NCI-H2196 (cell line): ENCODE data around the gene CPA3.

Experiments
- DNase-seq: peaks from one replicate; lab custom pipeline; 2025; ENCODE audit not compliant: unreplicated experiment; lab: John Stamatoyannopoulos, UW

CPA3 gene

GRCh38 chr3:148856384-148856783, 8.7 kb upstream of the CPA3 start:
- no peak for DNase-seq

- no peak for DNase-seq
Observed at GRCh38 chr3:148857316-148857715, 7.8 kb upstream of the CPA3 start.

- peak; percentile 66 for DNase-seq
Observed at GRCh38 chr3:148861277-148861869, 3.7 kb upstream of the CPA3 start.

DNA sequence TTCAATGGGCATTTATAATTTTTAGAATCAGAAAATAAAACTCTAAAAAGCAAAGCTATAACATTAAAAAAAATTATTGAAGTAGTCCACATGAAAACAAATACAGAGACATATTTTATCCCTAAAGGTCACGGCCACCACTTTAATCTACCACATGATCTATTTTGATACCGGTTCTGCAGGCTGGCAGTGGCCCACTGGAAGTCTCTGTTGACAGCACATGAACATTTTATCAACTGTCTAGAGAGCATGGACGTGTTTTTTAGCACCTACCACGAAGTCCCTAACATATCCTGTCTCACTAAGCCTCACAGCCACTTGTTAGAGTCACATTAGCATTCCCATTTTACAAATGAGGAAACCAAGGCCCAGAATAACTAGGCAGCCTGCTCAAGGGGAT, 1.8 kb upstream of the CPA3 start:
- no peak for DNase-seq

GRCh38 chr3:148863814-148864213, 1.3 kb upstream of the CPA3 start:
- DNase-seq = no peak

DNA sequence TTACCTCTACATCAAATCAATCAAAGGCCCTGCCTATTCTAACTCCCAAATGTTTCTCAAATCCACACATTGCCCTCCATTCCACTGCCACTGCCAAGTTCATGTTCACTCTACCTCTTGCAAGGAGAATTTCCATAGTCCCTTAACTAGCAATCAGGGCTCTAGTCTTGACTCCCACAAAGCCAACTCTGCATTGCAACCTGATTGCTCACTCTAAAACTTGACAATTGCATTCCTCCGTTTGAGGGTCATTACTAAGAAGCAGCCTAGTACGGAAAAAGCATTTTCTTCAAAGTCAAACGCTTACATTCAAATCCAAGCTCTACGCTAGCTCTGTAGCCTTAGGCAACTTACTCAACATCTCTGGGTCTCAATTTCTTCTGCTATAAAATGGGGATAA, 1.2 kb downstream of the CPA3 start:
- DNase-seq = no peak

DNA sequence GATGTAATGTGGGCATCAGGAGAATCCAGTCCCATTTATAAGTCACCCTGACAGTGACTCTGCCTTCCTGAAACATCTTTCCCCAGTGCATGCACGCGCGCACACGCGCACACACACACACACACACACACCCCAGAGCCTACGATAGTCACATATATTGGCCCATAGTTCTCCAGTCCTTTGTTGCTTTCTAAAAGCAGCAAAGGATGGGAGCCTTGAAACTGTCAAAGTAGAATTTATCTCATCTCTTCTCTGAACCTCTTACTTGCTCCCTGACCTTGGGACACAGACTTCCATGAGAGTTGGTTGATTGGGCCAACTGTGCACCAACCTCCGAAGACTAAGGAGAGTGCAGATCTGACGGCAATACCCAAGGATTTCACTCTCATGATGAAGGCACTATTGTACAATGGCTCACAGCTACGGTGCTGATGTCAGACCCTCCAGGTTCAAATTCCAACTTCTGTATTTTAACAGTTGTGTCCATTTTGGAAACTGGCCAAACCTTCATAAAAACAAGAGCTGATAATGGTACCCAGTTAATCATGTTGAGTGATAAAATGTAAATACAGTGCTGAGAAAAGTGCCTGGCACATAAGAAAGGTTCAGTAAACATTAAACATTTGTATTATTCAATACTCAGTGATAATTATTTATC, 8.3 kb downstream of the CPA3 start:
- DNase-seq = peak; percentile 54

- DNase-seq = peak; percentile 25
Observed at GRCh38 chr3:148873977-148874376, 8.9 kb downstream of the CPA3 start.

GRCh38 chr3:148878095-148878494, 13.0 kb downstream of the CPA3 start:
- no peak for DNase-seq

DNA sequence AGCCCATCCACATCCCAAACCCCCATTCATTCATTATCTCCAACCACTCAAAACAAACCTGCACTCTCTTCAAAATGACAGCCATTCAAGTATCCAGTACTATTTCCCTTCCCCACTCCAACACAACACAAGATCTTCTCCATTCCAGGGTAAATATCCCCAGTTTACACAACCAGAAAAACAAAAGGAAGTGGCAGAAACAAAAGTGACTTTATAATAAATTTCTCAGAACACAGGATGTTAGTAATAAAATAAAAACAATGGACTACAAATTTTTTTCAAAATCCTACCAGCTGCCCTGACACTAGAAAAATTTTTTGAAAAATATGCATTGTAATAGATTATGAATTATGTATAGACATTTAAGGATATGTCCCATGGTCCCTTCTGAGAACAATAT, 14.2 kb downstream of the CPA3 start:
- DNase-seq = no peak

DNA sequence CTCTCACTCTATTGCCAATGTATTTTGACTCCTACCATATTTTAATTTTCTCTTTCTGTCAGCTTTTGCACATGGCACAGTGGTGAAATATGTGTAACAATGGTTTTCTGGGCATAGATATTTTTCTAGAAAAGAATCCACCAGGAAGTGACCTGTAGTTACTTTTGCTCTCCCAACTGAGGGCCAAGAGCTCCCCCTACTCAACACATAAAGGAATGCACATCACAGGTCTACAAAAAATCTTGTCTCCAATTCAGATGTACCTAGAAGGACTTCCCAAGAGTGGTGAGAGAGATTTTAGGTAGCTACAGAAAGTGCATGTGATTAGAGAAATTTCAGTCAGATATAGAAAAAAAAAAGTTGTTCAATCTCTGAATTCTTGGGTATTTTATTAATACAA, 15.6 kb downstream of the CPA3 start:
- DNase-seq = no peak

DNA sequence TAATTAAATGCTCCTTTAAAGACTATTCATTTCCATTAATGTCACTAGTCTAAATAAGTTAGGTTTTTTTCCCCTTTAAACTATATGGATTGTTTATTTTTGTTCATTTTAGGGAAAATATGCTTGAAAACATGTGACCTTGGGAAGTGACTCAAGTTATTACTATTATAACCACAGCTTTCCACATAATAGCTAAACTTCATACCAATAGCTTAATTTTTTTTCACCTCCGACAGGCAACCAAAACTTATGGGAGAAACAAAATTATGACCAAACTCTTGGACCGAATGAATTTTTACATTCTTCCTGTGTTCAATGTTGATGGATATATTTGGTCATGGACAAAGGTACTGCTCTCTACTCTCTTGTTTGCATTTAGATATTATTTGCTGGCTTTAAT, 16.2 kb downstream of the CPA3 start:
- DNase-seq = no peak

- DNase-seq = peak; percentile 57
Observed at GRCh38 chr3:148882288-148882687, 17.2 kb downstream of the CPA3 start.

- DNase-seq = no peak
Observed at GRCh38 chr3:148883163-148883562, 18.1 kb downstream of the CPA3 start.

- DNase-seq = no peak
Observed at GRCh38 chr3:148884261-148884660, 19.2 kb downstream of the CPA3 start.

- no peak for DNase-seq
Observed at GRCh38 chr3:148889828-148890227, 24.7 kb downstream of the CPA3 start.

- DNase-seq = no peak
Observed at GRCh38 chr3:148896062-148896461, 31.0 kb downstream of the CPA3 start.

DNA sequence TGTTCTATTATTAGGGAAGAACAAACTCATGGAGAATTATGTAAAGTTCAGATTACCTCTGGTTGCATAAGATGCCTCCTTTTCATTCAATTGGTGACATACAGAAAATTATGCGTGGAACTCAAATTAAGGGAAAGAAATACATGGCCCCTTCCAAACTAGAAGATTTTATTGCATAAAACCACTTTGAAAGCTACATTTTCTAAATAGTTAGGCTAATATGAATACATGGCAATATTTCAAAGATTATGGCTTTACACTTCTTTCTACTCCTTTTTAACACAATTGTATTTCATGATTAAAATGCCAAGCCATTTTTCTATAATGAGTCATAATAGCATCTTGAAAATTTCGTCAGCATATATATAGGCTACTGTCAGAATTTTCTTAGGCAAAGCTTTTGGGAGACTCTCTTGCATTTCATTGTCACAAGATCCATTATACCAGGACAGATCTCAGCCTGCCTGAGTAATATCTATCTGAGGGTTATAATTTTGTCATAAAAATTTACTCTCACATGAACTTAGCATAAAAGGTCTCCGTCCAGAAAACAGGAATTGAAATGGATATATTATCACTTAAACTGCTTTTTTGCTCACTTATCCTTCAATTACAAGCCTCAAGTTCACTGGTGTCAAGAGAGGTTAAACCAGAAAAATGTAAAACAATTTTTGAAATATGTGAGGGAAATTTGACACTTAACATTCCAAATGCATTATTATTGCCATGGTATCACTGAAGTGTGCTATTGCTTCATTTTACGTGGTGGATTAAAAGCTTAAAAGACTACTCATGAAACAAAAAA, 37.1 kb downstream of the CPA3 start:
- DNase-seq = no peak

DNA sequence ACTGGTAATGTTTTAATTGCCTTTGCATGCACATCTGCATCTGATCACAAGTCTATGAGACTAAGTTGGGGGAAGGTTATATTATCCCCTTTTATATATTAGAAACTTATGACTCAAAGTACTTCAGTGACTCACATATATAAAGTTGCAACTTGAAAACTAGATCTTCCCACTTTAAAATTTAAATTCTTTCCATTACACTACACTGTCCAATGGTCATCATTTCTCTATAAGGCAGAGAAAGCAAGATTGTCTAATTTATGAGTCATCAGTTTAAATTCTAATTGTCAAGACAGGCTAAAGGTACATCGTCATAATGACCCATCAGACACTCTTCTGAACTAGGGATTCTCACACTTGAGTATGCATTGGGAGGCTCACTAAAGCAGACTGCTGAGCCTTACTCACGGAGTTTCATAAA, 37.9 kb downstream of the CPA3 start:
- no peak for DNase-seq

DNA sequence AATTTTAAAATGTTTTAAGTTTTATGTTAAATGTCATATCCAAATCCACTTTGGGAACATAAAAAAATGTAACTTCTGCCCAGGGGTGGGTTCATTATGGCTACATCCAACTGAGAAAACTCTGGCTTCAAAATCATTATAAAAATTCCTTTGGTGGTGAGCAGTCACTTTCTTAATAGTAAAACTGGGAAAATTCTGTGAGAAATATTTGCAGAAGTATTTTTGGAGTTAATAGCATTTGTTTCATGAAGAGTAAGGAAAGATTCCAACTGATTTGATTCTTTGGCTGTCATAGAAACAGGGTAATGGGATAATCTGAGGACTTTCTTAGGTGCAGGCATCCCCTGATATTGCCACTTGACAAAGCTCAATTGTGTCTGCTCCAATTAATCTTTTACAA, 38.8 kb downstream of the CPA3 start:
- DNase-seq = no peak

DNA sequence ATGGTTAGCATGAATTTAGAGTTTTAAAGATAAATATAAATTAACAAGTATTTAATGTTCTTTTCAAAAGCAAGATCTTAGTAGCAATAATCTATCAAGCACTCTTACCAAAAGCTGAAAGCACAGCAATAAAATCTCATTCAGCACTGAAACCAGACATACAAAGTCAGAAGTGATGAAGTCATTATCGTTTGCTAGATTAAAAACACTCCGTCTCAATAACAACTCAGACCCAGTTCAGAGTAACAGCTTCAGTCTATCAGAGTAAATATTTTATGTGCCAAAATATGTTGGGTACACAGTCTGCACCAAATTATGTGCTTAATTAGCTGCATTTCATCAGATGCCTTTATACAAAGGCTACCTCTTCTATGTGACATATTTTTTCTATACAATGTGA, 41.6 kb downstream of the CPA3 start:
- no peak for DNase-seq

GRCh38 chr3:148911173-148911572, 46.1 kb downstream of the CPA3 start:
- no peak for DNase-seq
